Measurements from ENCODE around the gene DENND2A.

The DENND2A gene

DNA sequence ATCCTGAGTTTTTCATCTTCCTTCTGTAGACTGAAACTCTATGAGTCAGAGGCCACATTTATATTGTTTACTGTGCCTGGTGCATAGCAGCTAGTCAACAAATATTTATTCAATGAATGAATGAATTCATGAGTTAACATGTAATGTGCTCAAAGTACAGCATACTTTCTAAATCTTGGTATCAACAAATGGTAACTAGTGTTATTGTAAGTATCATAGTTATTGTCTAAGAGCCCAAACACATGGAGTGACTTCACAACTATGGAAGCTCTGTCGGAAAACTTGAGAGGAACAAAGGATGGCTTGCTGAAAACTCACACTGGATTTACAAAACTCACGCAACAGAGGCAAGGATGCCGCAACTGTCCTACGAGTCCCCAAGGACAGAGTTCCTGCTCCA, 35.9 kb downstream of the DENND2A start:
- no peak for DNase-seq (ENCODE audit: low read depth in 1 of 2, low spot score in 1 of 2)
- Histone ChIP-seq H3K27me3 (ENCODE audit: insufficient read depth, poor library complexity, severe bottlenecking) (no peaks in the 10 kb centered on the region), H3K27ac (replicated peaks) (no peak overlapping the region), H3K4me3 (replicated peaks; ENCODE audit: insufficient read depth, low read length) (no peak overlapping the region)
- TF ChIP-seq, protein P1, sequence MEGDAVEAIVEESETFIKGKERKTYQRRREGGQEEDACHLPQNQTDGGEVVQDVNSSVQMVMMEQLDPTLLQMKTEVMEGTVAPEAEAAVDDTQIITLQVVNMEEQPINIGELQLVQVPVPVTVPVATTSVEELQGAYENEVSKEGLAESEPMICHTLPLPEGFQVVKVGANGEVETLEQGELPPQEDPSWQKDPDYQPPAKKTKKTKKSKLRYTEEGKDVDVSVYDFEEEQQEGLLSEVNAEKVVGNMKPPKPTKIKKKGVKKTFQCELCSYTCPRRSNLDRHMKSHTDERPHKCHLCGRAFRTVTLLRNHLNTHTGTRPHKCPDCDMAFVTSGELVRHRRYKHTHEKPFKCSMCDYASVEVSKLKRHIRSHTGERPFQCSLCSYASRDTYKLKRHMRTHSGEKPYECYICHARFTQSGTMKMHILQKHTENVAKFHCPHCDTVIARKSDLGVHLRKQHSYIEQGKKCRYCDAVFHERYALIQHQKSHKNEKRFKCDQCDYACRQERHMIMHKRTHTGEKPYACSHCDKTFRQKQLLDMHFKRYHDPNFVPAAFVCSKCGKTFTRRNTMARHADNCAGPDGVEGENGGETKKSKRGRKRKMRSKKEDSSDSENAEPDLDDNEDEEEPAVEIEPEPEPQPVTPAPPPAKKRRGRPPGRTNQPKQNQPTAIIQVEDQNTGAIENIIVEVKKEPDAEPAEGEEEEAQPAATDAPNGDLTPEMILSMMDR (IDR thresholded peaks at IDR 0.05; ENCODE audit: insufficient read depth, low read length): no peak
- TF ChIP-seq, protein P2, sequence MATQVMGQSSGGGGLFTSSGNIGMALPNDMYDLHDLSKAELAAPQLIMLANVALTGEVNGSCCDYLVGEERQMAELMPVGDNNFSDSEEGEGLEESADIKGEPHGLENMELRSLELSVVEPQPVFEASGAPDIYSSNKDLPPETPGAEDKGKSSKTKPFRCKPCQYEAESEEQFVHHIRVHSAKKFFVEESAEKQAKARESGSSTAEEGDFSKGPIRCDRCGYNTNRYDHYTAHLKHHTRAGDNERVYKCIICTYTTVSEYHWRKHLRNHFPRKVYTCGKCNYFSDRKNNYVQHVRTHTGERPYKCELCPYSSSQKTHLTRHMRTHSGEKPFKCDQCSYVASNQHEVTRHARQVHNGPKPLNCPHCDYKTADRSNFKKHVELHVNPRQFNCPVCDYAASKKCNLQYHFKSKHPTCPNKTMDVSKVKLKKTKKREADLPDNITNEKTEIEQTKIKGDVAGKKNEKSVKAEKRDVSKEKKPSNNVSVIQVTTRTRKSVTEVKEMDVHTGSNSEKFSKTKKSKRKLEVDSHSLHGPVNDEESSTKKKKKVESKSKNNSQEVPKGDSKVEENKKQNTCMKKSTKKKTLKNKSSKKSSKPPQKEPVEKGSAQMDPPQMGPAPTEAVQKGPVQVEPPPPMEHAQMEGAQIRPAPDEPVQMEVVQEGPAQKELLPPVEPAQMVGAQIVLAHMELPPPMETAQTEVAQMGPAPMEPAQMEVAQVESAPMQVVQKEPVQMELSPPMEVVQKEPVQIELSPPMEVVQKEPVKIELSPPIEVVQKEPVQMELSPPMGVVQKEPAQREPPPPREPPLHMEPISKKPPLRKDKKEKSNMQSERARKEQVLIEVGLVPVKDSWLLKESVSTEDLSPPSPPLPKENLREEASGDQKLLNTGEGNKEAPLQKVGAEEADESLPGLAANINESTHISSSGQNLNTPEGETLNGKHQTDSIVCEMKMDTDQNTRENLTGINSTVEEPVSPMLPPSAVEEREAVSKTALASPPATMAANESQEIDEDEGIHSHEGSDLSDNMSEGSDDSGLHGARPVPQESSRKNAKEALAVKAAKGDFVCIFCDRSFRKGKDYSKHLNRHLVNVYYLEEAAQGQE (IDR thresholded peaks at IDR 0.05; ENCODE audit: insufficient replicate concordance, low read depth): no peak

DNA sequence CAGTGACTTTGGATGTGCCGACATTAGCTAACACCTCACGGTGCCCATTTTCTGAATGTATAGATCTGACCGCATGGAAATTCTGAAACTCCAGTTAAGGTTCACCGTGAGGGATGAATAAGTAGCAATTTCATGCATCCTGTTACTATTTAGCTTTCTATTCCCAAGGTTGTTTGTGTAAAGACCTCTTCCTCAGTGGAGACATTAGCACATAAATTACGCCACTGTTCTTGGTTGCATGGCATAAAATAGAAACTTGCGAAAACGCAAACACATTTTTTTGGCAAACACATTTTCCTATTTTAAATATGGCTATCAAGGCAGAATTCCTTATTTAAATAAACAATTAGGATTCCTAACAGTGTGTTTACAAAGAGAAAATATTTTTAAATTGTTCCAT, 36.5 kb downstream of the DENND2A start:
- H3K4me3 ChIP-seq (replicated peaks; ENCODE audit: insufficient read depth, low read length): no peak overlapping the region
- DNase-seq (ENCODE audit: low read depth in 1 of 2, low spot score in 1 of 2): no peak
- H3K27me3 ChIP-seq (ENCODE audit: insufficient read depth, poor library complexity, severe bottlenecking): no peaks in the 10 kb centered on the region
- H3K27ac ChIP-seq (replicated peaks): no peak overlapping the region
- TF ChIP-seq GABPA (IDR thresholded peaks at IDR 0.05; ENCODE audit: low read depth) (no peak), POLR2AphosphoS5 (IDR thresholded peaks at IDR 0.05; ENCODE audit: low read depth) (no peak), SPI1 (IDR thresholded peaks at IDR 0.05; ENCODE audit: borderline replicate concordance, low read depth) (no peak)
- TF ChIP-seq, protein P1 (IDR thresholded peaks at IDR 0.05; ENCODE audit: insufficient read depth, low read length): no peak
- TF ChIP-seq, protein P2 (IDR thresholded peaks at IDR 0.05; ENCODE audit: insufficient replicate concordance, low read depth): no peak

DNA sequence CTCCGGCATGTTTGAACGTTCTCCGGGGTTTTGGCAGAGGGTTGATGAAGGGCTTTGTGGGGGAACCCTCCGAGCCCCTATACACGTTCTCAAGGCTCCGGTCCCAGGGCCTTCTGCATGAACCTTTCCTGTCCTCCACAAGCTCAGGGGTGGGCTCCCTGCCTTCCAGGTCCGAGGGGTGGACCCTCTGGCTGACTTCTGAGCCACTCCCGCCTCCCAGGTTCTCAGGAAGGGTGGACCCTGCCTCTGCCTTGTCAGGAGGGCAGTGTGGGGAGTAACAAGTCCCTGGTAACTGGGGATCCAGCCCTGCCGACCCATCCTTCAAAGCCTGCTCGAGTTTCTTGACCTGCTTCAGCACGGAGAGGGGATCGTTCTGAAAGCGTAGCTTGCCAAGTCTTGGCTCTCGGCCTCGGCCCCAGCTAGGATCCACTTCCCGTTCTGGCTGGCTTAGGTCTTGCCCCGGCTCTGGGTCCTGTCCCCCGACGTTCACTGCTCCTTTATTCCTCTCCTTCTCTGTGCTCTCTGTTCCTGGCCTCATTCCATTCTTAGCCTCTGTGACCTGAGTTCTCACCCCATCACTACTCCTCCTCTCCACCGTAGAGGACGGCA, 38.9 kb downstream of the DENND2A start:
- H3K27ac ChIP-seq (replicated peaks): no peak overlapping the region
- H3K27me3 ChIP-seq (ENCODE audit: insufficient read depth, poor library complexity, severe bottlenecking): peaks cover 3% of the 10 kb centered on the region
- TF ChIP-seq, protein P2 (IDR thresholded peaks at IDR 0.05; ENCODE audit: insufficient replicate concordance, low read depth): no peak
- TF ChIP-seq, protein P1 (IDR thresholded peaks at IDR 0.05; ENCODE audit: insufficient read depth, low read length): no peak
- no peak for TF ChIP-seq GABPA (IDR thresholded peaks at IDR 0.05; ENCODE audit: low read depth)
- no peak for TF ChIP-seq SPI1 (IDR thresholded peaks at IDR 0.05; ENCODE audit: borderline replicate concordance, low read depth)
- no peak for TF ChIP-seq POLR2AphosphoS5 (IDR thresholded peaks at IDR 0.05; ENCODE audit: low read depth)
- DNase-seq (ENCODE audit: low read depth in 1 of 2, low spot score in 1 of 2): no peak
- no peak overlapping the region for H3K4me3 ChIP-seq (replicated peaks; ENCODE audit: insufficient read depth, low read length)

Data from HL-60 (cell line).